Mesenchymal stem cell (in vitro differentiated cells and primary cell): ENCODE results near the gene KRTAP5-5.

Source experiments
- DNase-seq: peaks from one replicate; pipeline ENCODE4 v3.0.0-alpha.2; 2013
- H2AFZ ChIP-seq: one replicate; pipeline ENCODE4 v1.6.1; 2013; ENCODE audit warnings: low read depth, mild to moderate bottlenecking, control low read depth, inconsistent platforms, low read length, moderate library complexity
- H2AK5ac ChIP-seq: 2 replicates; pipeline ENCODE4 v1.6.1; 2013; ENCODE audit warnings: low read length, moderate library complexity, mild to moderate bottlenecking, inconsistent platforms; ENCODE audit not compliant: severe bottlenecking
- H2BK120ac ChIP-seq: one replicate; pipeline ENCODE4 v1.6.1; 2013; ENCODE audit warnings: low read depth, mild to moderate bottlenecking, inconsistent platforms, low read length, moderate library complexity
- H2BK12ac ChIP-seq, 2 experiments: one replicate each; pipeline ENCODE4 v1.6.1; 2013; ENCODE audit warnings: inconsistent platforms in 2 of 2, low read length in 2 of 2, mild to moderate bottlenecking in 2 of 2, moderate library complexity in 2 of 2, control low read depth in 1 of 2
- H2BK15ac ChIP-seq: one replicate; pipeline ENCODE4 v1.6.1; 2013; ENCODE audit warnings: mild to moderate bottlenecking, low read depth, inconsistent platforms; ENCODE audit not compliant: poor library complexity, severe bottlenecking
- H2BK5ac ChIP-seq: 2 replicates; pipeline ENCODE4 v1.6.1; 2013; ENCODE audit warnings: low read depth, mild to moderate bottlenecking, low read length, control low read depth, inconsistent platforms; ENCODE audit not compliant: poor library complexity, severe bottlenecking
- H3K14ac ChIP-seq, 2 experiments: one replicate each; pipeline ENCODE4 v1.6.1; 2013; ENCODE audit warnings: inconsistent platforms in 2 of 2, low read length in 2 of 2, control low read depth in 1 of 2, mild to moderate bottlenecking in 1 of 2, moderate library complexity in 1 of 2
- H3K18ac ChIP-seq, 2 experiments: one replicate each; pipeline ENCODE4 v1.6.1; 2013; ENCODE audit warnings: inconsistent platforms in 2 of 2, low read length in 2 of 2, control low read depth in 1 of 2, low read depth in 1 of 2, mild to moderate bottlenecking in 1 of 2
- H3K23ac ChIP-seq, 2 experiments: one replicate each; pipeline ENCODE4 v1.6.1; 2013; ENCODE audit warnings: inconsistent platforms in 2 of 2, low read length in 2 of 2, mild to moderate bottlenecking in 2 of 2, moderate library complexity in 2 of 2, control low read depth in 1 of 2
- H3K27ac ChIP-seq: 2 replicates; pipeline ENCODE4 v1.5.1; 2013; ENCODE audit warnings: mild to moderate bottlenecking, moderate library complexity, low read length, control low read depth, inconsistent platforms; ENCODE audit not compliant: poor library complexity, severe bottlenecking
- H3K27me3 ChIP-seq, 2 experiments: 2 replicates each; pipeline versions ENCODE4 v1.6.1 to v1.7.0; 2013; ENCODE audit warnings: low read length in 2 of 2, mild to moderate bottlenecking in 2 of 2, moderate library complexity in 2 of 2, control low read depth in 1 of 2, inconsistent platforms in 1 of 2; ENCODE audit not compliant: control insufficient read depth in 1 of 2, insufficient read depth in 1 of 2
- H3K36me3 ChIP-seq, 2 experiments: 2 replicates each; pipeline versions ENCODE4 v1.6.1 to v1.7.0; 2013; ENCODE audit warnings: low read length in 2 of 2, control low read depth in 1 of 2, inconsistent platforms in 1 of 2, low read depth in 1 of 2, mild to moderate bottlenecking in 1 of 2; ENCODE audit not compliant: insufficient read depth in 2 of 2, control insufficient read depth in 1 of 2
- H3K4ac ChIP-seq, 2 experiments: one replicate each; pipeline ENCODE4 v1.6.1; 2013; ENCODE audit warnings: inconsistent platforms in 2 of 2, low read length in 2 of 2, mild to moderate bottlenecking in 2 of 2, moderate library complexity in 2 of 2, control low read depth in 1 of 2, low read depth in 1 of 2
- H3K4me1 ChIP-seq: 2 replicates; pipeline ENCODE4 v1.6.1; 2013; ENCODE audit warnings: low read depth, low read length, control low read depth; ENCODE audit not compliant: control insufficient read depth, insufficient read depth
- H3K4me2 ChIP-seq: 2 replicates; pipeline ENCODE4 v1.6.1; 2013; ENCODE audit warnings: low read length, mild to moderate bottlenecking, inconsistent platforms; ENCODE audit not compliant: poor library complexity, severe bottlenecking
- H3K4me3 ChIP-seq, 2 experiments: 2 replicates each; pipeline versions ENCODE4 v1.5.1 to v1.7.0; 2013; ENCODE audit warnings: low read length in 2 of 2, mild to moderate bottlenecking in 2 of 2, control low read depth in 1 of 2, low read depth in 1 of 2; ENCODE audit not compliant: insufficient read depth in 1 of 2
- H3K79me1 ChIP-seq: replicated peaks from 2 replicates; pipeline ENCODE4 v1.6.1; 2013; ENCODE audit warnings: mild to moderate bottlenecking, control low read depth, low read length, inconsistent platforms; ENCODE audit not compliant: poor library complexity, severe bottlenecking
- H3K9ac ChIP-seq: 2 replicates; pipeline ENCODE4 v1.7.0; 2013; ENCODE audit warnings: mild to moderate bottlenecking, low read length, moderate library complexity
- H3K9me3 ChIP-seq: 2 replicates; pipeline ENCODE4 v1.7.0; 2013; ENCODE audit warnings: mild to moderate bottlenecking, low read length; ENCODE audit not compliant: control insufficient read depth
- H4K8ac ChIP-seq: one replicate; pipeline ENCODE4 v1.6.1; 2013; ENCODE audit warnings: inconsistent platforms, mild to moderate bottlenecking, low read length, moderate library complexity
- H4K91ac ChIP-seq: one replicate; pipeline ENCODE4 v1.6.1; 2013; ENCODE audit warnings: mild to moderate bottlenecking, low read length, inconsistent platforms
- WGBS: methylation state at CpG from one replicate; pipeline ENCODE4 v1.1.7; 2013; ENCODE audit warnings: mixed read lengths; 5-methylcytosine and 5-hydroxymethylcytosine counted together

The KRTAP5-5 gene

GRCh38 chr11:1675536-1676228, 46.1 kb downstream of the KRTAP5-5 start:
- WGBS, result 96% methylated on average over 7 of the region's 11 CpGs
- no peak overlapping the region for H2BK15ac ChIP-seq

GRCh38 chr11:1676229-1676740, 46.7 kb downstream of the KRTAP5-5 start:
- Histone ChIP-seq H4K8ac (no peak overlapping the region), H4K91ac (no peak overlapping the region), H3K4ac (no peak overlapping the region), H2BK120ac (no peak overlapping the region), H3K9ac (no peak overlapping the region), H3K4me3 (no peak overlapping the region), H3K18ac (no peak overlapping the region), H2BK15ac (no peak overlapping the region), H2AK5ac (no peak overlapping the region), H3K9me3 (peaks cover 3% of the 10 kb centered on the region), H3K36me3 (no peaks in the 10 kb centered on the region), H3K4me1 (no peaks in the 10 kb centered on the region), H3K79me1 (no peaks in the 10 kb centered on the region), H3K27ac (no peak overlapping the region), H2BK5ac (no peak overlapping the region), H3K14ac (no peak overlapping the region), H2AFZ (no peak overlapping the region), H3K27me3 (peaks cover 40 to 78% of the 10 kb centered on the region in 2 experiments), H3K23ac (no peak overlapping the region), H2BK12ac (no peak overlapping the region), H3K4me2 (no peak overlapping the region)
- DNase-seq, result no peak
- WGBS, result 73% methylated on average over 2 of the region's 7 CpGs

More at GRCh38 chr11:1675536-1676228, 46.1 kb downstream of the KRTAP5-5 start:
- H4K91ac ChIP-seq, result no peak overlapping the region
- no peak overlapping the region for H4K8ac ChIP-seq
- no peak overlapping the region for H3K4me3 ChIP-seq
- no peak overlapping the region for H2BK5ac ChIP-seq
- no peak overlapping the region for H2BK120ac ChIP-seq
- no peak overlapping the region for H2AK5ac ChIP-seq
- no peak overlapping the region for H3K27ac ChIP-seq
- H3K4me1 ChIP-seq, result peaks cover 2% of the 10 kb centered on the region
- H3K79me1 ChIP-seq, result no peaks in the 10 kb centered on the region
- peaks cover 3% of the 10 kb centered on the region for H3K9me3 ChIP-seq
- no peak overlapping the region for H3K4me2 ChIP-seq
- H2BK12ac ChIP-seq, result no peak overlapping the region
- H3K9ac ChIP-seq, result no peak overlapping the region
- no peak overlapping the region for H3K23ac ChIP-seq
- no peaks in the 10 kb centered on the region for H3K36me3 ChIP-seq
- no peak for DNase-seq
- H3K18ac ChIP-seq, result no peak overlapping the region
- H3K14ac ChIP-seq, result no peak overlapping the region
- no peak overlapping the region for H2AFZ ChIP-seq
- H3K4ac ChIP-seq, result no peak overlapping the region
- peaks cover 40 to 81% of the 10 kb centered on the region in 2 experiments for H3K27me3 ChIP-seq

DNA sequence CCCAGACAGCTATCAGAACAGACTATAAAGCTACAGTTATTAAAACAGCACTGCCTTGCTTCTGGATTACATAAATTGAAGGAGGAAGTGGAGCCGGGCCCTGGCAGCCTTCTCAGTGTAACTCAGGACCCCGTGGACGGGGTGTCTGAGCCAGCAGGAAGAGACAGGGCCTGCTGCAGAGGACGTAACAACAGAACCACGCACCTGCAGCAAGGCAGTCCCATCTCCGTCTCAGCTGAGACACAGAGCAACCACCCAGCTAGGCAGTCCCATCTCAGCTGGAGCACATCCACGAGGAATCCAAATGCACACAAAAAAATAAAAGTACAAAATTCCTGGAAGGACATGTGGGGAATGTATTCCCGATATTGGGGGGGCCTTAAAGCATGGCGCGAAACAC, 50.3 kb downstream of the KRTAP5-5 start:
- no peak overlapping the region for H3K9ac ChIP-seq
- WGBS, result 86% methylated on average over 10 of the region's 10 CpGs
- H4K8ac ChIP-seq, result no peak overlapping the region
- no peaks in the 10 kb centered on the region for H3K9me3 ChIP-seq
- no peak overlapping the region for H3K23ac ChIP-seq
- H2AFZ ChIP-seq, result no peak overlapping the region
- no peaks in the 10 kb centered on the region for H3K79me1 ChIP-seq
- no peak for DNase-seq
- H3K27ac ChIP-seq, result no peak overlapping the region
- no peak overlapping the region for H2BK120ac ChIP-seq
- no peak overlapping the region for H3K4me2 ChIP-seq
- no peak overlapping the region for H2AK5ac ChIP-seq
- H3K4ac ChIP-seq, result no peak overlapping the region
- no peak overlapping the region for H2BK15ac ChIP-seq
- H3K14ac ChIP-seq, result no peak overlapping the region
- H4K91ac ChIP-seq, result no peak overlapping the region
- no peak overlapping the region for H3K4me3 ChIP-seq
- H2BK5ac ChIP-seq, result no peak overlapping the region
- H3K4me1 ChIP-seq, result no peaks in the 10 kb centered on the region
- no peak overlapping the region for H3K18ac ChIP-seq
- H2BK12ac ChIP-seq, result no peak overlapping the region
- H3K36me3 ChIP-seq, result no peaks in the 10 kb centered on the region
- H3K27me3 ChIP-seq, result peaks cover 25 to 53% of the 10 kb centered on the region in 2 experiments
